Keratinocyte (primary cell): ENCODE data around the gene BFSP1. TPM values are rescaled to one million over a fixed set of nuclear protein-coding genes. Genes with fewer than 3 reads are reported as not detected.
A peak's percentile ranks its signal among the peaks of the same experiment; 100 is the strongest.

Source experiments
- DNase-seq: peaks from one replicate; pipeline ENCODE4 v3.0.0-alpha.2; 2011; ENCODE audit warnings: low read depth, missing footprints, low spot score
- FAIRE-seq: peaks from 2 replicates; lab custom pipeline; 2011; peaks lifted over from hg19 to GRCh38; lab: Jason Lieb, UNC
- H2AFZ ChIP-seq: 2 replicates; pipeline ENCODE4 v1.6.0; 2012; ENCODE audit warnings: low read length, control low read depth, inconsistent platforms; ENCODE audit not compliant: control insufficient read depth
- H3K27ac ChIP-seq: 2 replicates; pipeline ENCODE4 v1.5.1; 2011; ENCODE audit warnings: low read length; ENCODE audit not compliant: control insufficient read depth, insufficient read depth
- H3K27me3 ChIP-seq: 3 replicates; pipeline ENCODE4 v1.6.0; 2011; ENCODE audit warnings: low read length; ENCODE audit not compliant: control insufficient read depth, insufficient read depth; ENCODE audit errors: extremely low read depth
- H3K36me3 ChIP-seq, 2 experiments: 2 replicates in 1 of 2; 3 replicates in 1 of 2; pipeline ENCODE4 v1.5.1; 2011; ENCODE audit warnings: low read length in 2 of 2, mild to moderate bottlenecking in 1 of 2; ENCODE audit not compliant: control insufficient read depth in 2 of 2, insufficient read depth in 2 of 2; ENCODE audit errors: extremely low read depth in 1 of 2
- H3K4me1 ChIP-seq: 3 replicates; pipeline ENCODE4 v1.5.1; 2011; ENCODE audit warnings: low read length; ENCODE audit not compliant: control insufficient read depth, insufficient read depth; ENCODE audit errors: extremely low read depth
- H3K4me2 ChIP-seq: 3 replicates; pipeline ENCODE4 v1.6.0; 2011; ENCODE audit warnings: low read depth, low read length; ENCODE audit not compliant: control insufficient read depth, insufficient read depth; ENCODE audit errors: extremely low read depth
- H3K4me3 ChIP-seq, 3 experiments: fragments of 200-600 bp in 1 of 3; sonication (generic) in 1 of 3; 2 replicates in 2 of 3; 3 replicates in 1 of 3; pipeline ENCODE4 v1.5.1; 2011 to 2016; ENCODE audit warnings: low read length in 3 of 3, mild to moderate bottlenecking in 3 of 3, control low read depth in 2 of 3, inconsistent platforms in 1 of 3, low read depth in 1 of 3, mixed read lengths in 1 of 3, mixed run types in 1 of 3, moderate library complexity in 1 of 3; ENCODE audit not compliant: control insufficient read depth in 2 of 3, insufficient read depth in 2 of 3; ENCODE audit errors: extremely low read depth in 1 of 3
- H3K79me2 ChIP-seq: 2 replicates; pipeline ENCODE4 v1.6.0; 2012; ENCODE audit warnings: low read length; ENCODE audit not compliant: control insufficient read depth, insufficient read depth
- H3K9ac ChIP-seq: 3 replicates; pipeline ENCODE4 v1.6.0; 2011; ENCODE audit warnings: low read length; ENCODE audit not compliant: control insufficient read depth, insufficient read depth; ENCODE audit errors: extremely low read depth
- H3K9me1 ChIP-seq: 3 replicates; pipeline ENCODE4 v1.6.0; 2011; ENCODE audit warnings: low read length; ENCODE audit not compliant: control insufficient read depth, insufficient read depth; ENCODE audit errors: extremely low read depth
- H3K9me3 ChIP-seq: 2 replicates; pipeline ENCODE4 v1.5.1; 2012; ENCODE audit warnings: low read depth, low read length; ENCODE audit not compliant: control insufficient read depth
- H4K20me1 ChIP-seq: 3 replicates; pipeline ENCODE4 v1.6.0; 2011; ENCODE audit warnings: low read length; ENCODE audit not compliant: control insufficient read depth, insufficient read depth; ENCODE audit errors: extremely low read depth
- EZH2 ChIP-seq: IDR thresholded peaks from one replicate; pipeline ENCODE4 v1.6.1; 2012; ENCODE audit warnings: inconsistent platforms, mild to moderate bottlenecking, low read length, moderate library complexity
- dilution Hi-C: fragments of 300-500 bp; cut with MboI; formaldehyde crosslinking; loops from one replicate; pipeline ENCODE4 v1.7.0; 2020; ENCODE audit warnings: low sequenced_read_pairs; ENCODE audit not compliant: extremely low pct_ligation_motif_present
- polyA plus RNA-seq, 5 experiments: library from polyadenylated mRNA; depleted of rRNA in 3 of 5; stranded (reverse) in 3 of 5; stranded (forward) in 1 of 5; unstranded in 1 of 5; fragments of >200 nt; gene quantifications; 1 replicate in 1 of 5; 2 replicates in 3 of 5; 3 replicates in 1 of 5; pipeline versions ENCODE4 v1.2.1 to v1.2.3, GENCODE V29; 2011 to 2012; ENCODE audit warnings: missing spikeins in 2 of 5, low read depth in 1 of 5, low replicate concordance in 1 of 5
- TF ChIP-seq, protein P1 (sequence below), 3 experiments: IDR thresholded peaks in 1 of 3; conservative IDR thresholded peaks in 1 of 3; optimal IDR thresholded peaks in 1 of 3; 2 replicates in 2 of 3; 3 replicates in 1 of 3; pipeline versions ENCODE3 to v1.5.1; 2011; ENCODE audit warnings: low read length in 3 of 3, mild to moderate bottlenecking in 3 of 3, moderate library complexity in 2 of 3, control low read depth in 1 of 3, inconsistent platforms in 1 of 3; ENCODE audit not compliant: insufficient read depth in 2 of 3; ENCODE audit errors: extremely low read depth in 1 of 3

The BFSP1 gene
- polyA plus RNA-seq, 1 donor (not counting 4 experiments of a cell fraction or from before 2014, with no cell fraction given), result 2.2 TPM

DNA sequence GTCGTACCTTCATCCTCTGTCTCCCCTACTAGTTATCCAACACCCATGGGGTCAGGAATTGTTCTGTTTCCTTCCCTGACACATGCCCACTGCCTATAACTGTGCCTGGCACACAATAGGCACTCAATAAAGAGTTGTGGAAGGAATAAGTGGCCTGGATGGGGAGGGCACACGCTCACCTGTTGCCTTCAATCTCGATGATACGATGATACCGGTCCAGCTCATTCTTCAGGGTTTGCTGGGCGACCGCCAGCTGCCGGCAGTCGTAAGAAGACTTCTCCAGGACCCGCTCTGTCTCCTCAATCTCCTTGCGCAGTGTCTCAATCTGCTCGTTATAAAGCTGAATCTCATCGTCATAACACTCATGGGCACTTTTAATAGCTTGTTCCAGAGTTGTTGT, 32.5 kb downstream of the BFSP1 start:
- FAIRE-seq (no peak), DNase-seq (no peak)
- Histone ChIP-seq H3K9me3 (no peaks in the 10 kb centered on the region), H3K9me1 (no peaks in the 10 kb centered on the region), H3K27ac (no peak overlapping the region), H3K36me3 (no peaks in the 10 kb centered on the region), H3K79me2 (no peaks in the 10 kb centered on the region), H3K4me3 (no peak overlapping the region), H3K9ac (no peak overlapping the region), H2AFZ (no peak overlapping the region), H3K27me3 (no peaks in the 10 kb centered on the region), H3K4me1 (peaks cover 4% of the 10 kb centered on the region), H4K20me1 (no peaks in the 10 kb centered on the region), H3K4me2 (no peak overlapping the region)
- no peak for TF ChIP-seq EZH2
- TF ChIP-seq, protein P1, sequence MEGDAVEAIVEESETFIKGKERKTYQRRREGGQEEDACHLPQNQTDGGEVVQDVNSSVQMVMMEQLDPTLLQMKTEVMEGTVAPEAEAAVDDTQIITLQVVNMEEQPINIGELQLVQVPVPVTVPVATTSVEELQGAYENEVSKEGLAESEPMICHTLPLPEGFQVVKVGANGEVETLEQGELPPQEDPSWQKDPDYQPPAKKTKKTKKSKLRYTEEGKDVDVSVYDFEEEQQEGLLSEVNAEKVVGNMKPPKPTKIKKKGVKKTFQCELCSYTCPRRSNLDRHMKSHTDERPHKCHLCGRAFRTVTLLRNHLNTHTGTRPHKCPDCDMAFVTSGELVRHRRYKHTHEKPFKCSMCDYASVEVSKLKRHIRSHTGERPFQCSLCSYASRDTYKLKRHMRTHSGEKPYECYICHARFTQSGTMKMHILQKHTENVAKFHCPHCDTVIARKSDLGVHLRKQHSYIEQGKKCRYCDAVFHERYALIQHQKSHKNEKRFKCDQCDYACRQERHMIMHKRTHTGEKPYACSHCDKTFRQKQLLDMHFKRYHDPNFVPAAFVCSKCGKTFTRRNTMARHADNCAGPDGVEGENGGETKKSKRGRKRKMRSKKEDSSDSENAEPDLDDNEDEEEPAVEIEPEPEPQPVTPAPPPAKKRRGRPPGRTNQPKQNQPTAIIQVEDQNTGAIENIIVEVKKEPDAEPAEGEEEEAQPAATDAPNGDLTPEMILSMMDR (optimal IDR thresholded peaks at IDR 0.05 in 1 of 3, IDR thresholded peaks at IDR 0.05 in 1 of 3, conservative IDR thresholded peaks at IDR 0.05 in 1 of 3; ENCODE audit: extremely low read depth in 1 of 3, insufficient read depth in 2 of 3, low read length in 3 of 3), result no peak
- dilution Hi-C loops, result no loop called here

DNA sequence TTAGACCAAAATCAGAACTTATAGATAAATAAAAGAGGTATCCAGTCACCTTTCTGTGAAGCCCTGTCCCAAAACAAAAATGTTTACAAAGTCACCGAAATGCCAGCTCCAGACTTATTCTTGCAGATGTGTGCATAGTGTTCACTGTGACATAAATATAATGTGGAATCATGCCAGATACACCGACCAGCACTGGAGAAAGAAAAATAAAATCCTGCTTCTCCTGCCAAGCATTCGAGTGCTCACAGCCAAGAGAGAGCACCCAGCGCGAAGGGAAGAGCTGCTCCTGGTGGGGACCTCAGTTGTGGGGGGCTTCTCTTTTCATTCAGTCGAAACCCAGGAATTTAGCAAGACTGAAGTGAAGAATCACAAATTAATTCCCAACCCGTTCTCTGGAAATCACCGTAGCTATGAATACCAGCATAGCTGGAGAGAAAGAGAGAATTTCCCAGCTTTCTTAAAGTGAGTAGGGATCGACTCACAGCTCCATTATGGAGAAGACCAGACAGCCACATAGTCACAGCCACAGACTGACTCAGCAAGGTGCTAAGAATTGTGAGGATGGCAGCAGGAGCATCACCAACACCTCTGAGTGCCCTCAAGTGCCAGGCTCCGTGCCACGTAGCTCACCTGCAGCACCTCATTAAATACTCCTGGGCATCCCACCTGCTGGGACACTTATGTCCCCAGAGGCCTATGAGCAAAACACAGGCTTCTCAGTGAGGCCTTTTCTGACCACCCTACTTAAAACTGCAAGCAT, 33.2 kb downstream of the BFSP1 start:
- Histone ChIP-seq H3K9me1 (no peaks in the 10 kb centered on the region), H4K20me1 (no peaks in the 10 kb centered on the region), H3K27ac (no peak overlapping the region), H3K9ac (no peak overlapping the region), H3K4me1 (peaks cover 4% of the 10 kb centered on the region), H3K4me2 (no peak overlapping the region), H2AFZ (no peak overlapping the region), H3K9me3 (no peaks in the 10 kb centered on the region), H3K4me3 (no peak overlapping the region), H3K27me3 (no peaks in the 10 kb centered on the region), H3K36me3 (no peaks in the 10 kb centered on the region), H3K79me2 (no peaks in the 10 kb centered on the region)
- no peak for DNase-seq
- no peak for TF ChIP-seq EZH2
- peak; percentile 48 for FAIRE-seq
- dilution Hi-C loops, result no loop called here
